ENCODE results near the gene PCOLCE2.

- TF ChIP-seq POLR2AphosphoS5 (IDR thresholded peaks at IDR 0.05; ENCODE audit: borderline replicate concordance, low read depth, low read length) (no peak), EZH2 (IDR thresholded peaks at IDR 0.05) (no peak)
These were observed 71.5 kb downstream of the PCOLCE2 start for GRCh38 chr3:142817356-142817755.

All from SK-N-MC (cell line).